ENCODE measurements around the gene HK2.

DNA sequence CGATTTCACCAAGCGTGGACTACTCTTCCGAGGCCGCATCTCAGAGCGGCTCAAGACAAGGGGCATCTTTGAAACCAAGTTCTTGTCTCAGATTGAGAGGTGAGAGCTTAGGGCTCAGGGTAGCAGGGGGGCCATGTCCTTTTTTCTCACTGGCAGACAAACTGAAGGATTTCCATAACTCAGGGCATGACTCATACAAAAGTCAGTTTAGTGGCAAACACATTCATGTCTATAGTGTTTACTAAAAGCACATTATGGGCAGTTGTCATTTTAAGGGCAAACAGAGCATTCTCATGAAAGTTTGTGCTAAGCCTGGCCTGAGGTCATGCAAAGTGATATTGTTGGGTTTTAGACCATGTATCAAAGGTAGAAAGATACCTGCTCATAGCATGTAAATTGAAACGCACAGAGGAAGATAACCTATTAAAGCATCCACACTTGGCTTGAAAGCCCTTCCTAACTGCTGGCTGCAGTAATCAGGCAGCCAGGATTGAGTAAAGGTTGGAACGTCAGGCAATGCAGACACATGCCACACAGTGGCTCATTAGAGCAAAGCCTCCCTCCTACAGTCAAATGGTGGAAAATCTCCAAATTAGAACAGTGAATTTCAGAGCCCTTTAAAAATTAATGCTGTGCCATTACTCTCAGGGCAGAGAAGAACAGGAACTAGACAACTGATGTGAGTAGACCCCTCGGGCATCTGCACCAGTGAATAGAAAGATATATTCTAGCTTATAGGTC, 54.2 kb downstream of the HK2 start:
- TF ChIP-seq, protein P1, sequence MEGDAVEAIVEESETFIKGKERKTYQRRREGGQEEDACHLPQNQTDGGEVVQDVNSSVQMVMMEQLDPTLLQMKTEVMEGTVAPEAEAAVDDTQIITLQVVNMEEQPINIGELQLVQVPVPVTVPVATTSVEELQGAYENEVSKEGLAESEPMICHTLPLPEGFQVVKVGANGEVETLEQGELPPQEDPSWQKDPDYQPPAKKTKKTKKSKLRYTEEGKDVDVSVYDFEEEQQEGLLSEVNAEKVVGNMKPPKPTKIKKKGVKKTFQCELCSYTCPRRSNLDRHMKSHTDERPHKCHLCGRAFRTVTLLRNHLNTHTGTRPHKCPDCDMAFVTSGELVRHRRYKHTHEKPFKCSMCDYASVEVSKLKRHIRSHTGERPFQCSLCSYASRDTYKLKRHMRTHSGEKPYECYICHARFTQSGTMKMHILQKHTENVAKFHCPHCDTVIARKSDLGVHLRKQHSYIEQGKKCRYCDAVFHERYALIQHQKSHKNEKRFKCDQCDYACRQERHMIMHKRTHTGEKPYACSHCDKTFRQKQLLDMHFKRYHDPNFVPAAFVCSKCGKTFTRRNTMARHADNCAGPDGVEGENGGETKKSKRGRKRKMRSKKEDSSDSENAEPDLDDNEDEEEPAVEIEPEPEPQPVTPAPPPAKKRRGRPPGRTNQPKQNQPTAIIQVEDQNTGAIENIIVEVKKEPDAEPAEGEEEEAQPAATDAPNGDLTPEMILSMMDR (IDR thresholded peaks at IDR 0.05; ENCODE audit: insufficient read depth, low read depth, low read length), result no peak
- TF ChIP-seq EZH2 (IDR thresholded peaks at IDR 0.05; ENCODE audit: insufficient read depth, low read length), result no peak
